HepG2 (cell line): Measurements from ENCODE around the gene CDCA4. TPM values are rescaled to one million over a fixed set of nuclear protein-coding genes. Genes with fewer than 3 reads are reported as not detected.

ENCODE experiments used
- CEBPZ ChIP-seq: IDR thresholded peaks from 2 replicates; pipeline ENCODE4 v1.6.1; 2012; ENCODE audit warnings: low read length, improper control_type of control experiment
- IRF9 ChIP-seq: sonication (generic); formaldehyde crosslinking; IDR thresholded peaks from 2 replicates; pipeline ENCODE4 v1.8.0; 2022; ENCODE audit warnings: missing genetic modification reagents, mild to moderate bottlenecking, borderline replicate concordance
- MAX ChIP-seq: IDR thresholded peaks from 2 replicates; pipeline ENCODE4 v1.6.1; 2012; ENCODE audit warnings: inconsistent platforms
- REL ChIP-seq: sonication (generic); formaldehyde crosslinking; conservative IDR thresholded peaks from 2 replicates; pipeline ENCODE4 v1.8.0; 2022; ENCODE audit warnings: mild to moderate bottlenecking, missing genetic modification reagents, moderate library complexity
- SRSF4 ChIP-seq: fragments of 200-400 bp; formaldehyde crosslinking; IDR thresholded peaks from one replicate; pipeline ENCODE4 v1.6.1; 2018; ENCODE audit warnings: mild to moderate bottlenecking, low read depth, low read length, moderate library complexity; ENCODE audit not compliant: poor library complexity, severe bottlenecking
- TFE3 ChIP-seq: IDR thresholded peaks from 2 replicates; pipeline ENCODE4 v1.6.1; 2016
- TIGD3 ChIP-seq: sonication (generic); formaldehyde crosslinking; IDR thresholded peaks from 2 replicates; pipeline ENCODE4 v1.5.1; 2020; ENCODE audit warnings: mild to moderate bottlenecking, missing genetic modification reagents, borderline replicate concordance
- ZNF234 ChIP-seq: sonication (generic); formaldehyde crosslinking; conservative IDR thresholded peaks from 2 replicates; pipeline ENCODE4 v1.5.1; 2020; ENCODE audit warnings: mild to moderate bottlenecking, missing genetic modification reagents
- ZNF333 ChIP-seq: sonication (generic); formaldehyde crosslinking; IDR thresholded peaks from 2 replicates; pipeline ENCODE4 v1.4.0; 2020; ENCODE audit warnings: mild to moderate bottlenecking, missing genetic modification reagents, borderline replicate concordance
- ZNF547 ChIP-seq: sonication (generic); formaldehyde crosslinking; IDR thresholded peaks from 2 replicates; pipeline ENCODE4 v1.5.1; 2020; ENCODE audit warnings: mild to moderate bottlenecking, missing genetic modification reagents
- ZNF552 ChIP-seq: sonication (generic); formaldehyde crosslinking; IDR thresholded peaks from 2 replicates; pipeline ENCODE4 v1.9.0; 2022; ENCODE audit warnings: missing genetic modification reagents, mild to moderate bottlenecking, borderline replicate concordance
- ZNF639 ChIP-seq: conservative IDR thresholded peaks from 2 replicates; pipeline ENCODE4 v1.6.1; 2018; ENCODE audit warnings: missing genetic modification reagents
- ZNF740 ChIP-seq: sonication (generic); formaldehyde crosslinking; IDR thresholded peaks from 2 replicates; pipeline ENCODE4 v1.4.0; 2020; ENCODE audit warnings: missing genetic modification reagents
- polyA plus RNA-seq, 8 experiments: library from polyadenylated mRNA; depleted of rRNA in 3 of 8; stranded (reverse) in 7 of 8; unstranded in 1 of 8; fragments of >200 nt; fragmentation: Illumina TruSeq in 4 of 8; extraction: Trizol in 4 of 8; gene quantifications; 2 replicates each; pipeline versions ENCODE4 v1.2.1 to v1.2.3, GENCODE V29; 2011 to 2016; ENCODE audit warnings: low read depth in 4 of 8, missing spikeins in 1 of 8, mixed read lengths in 1 of 8; ENCODE audit not compliant: insufficient read depth in 1 of 8
- total RNA-seq, 5 experiments: library from RNA; depleted of rRNA; stranded (reverse); fragments of >200 nt; fragmentation: Illumina TruSeq; extraction: Trizol; gene quantifications; 2 replicates each; pipeline ENCODE4 v1.2.3, GENCODE V29; 2016; ENCODE audit warnings: low read depth in 1 of 5

The CDCA4 gene
- total and polyA plus RNA-seq, 2 of the 13 experiments (the other 11 are each of a cell fraction or from before 2014, with no cell fraction given) = 19.7 to 43.1 TPM

GRCh38 chr14:104978746-104979691, 41.9 kb downstream of the CDCA4 start (continued):
- no peak for TF ChIP-seq MAX
- TF ChIP-seq ZNF234 (CRISPR knock-in tag) = no peak
- no peak for TF ChIP-seq REL (CRISPR knock-in tag)
- TF ChIP-seq ZNF547 (CRISPR knock-in tag) = no peak
- TF ChIP-seq CEBPZ = no peak
- TF ChIP-seq ZNF333 (CRISPR knock-in tag) = 0 out of 2 replicates have a peak, but pooled peaks have one; percentile 29
- no peak for TF ChIP-seq TFE3 (CRISPR knock-in tag)
- no peak for TF ChIP-seq TIGD3
- 0 out of 2 replicates have a peak, but pooled peaks have one; percentile 29 for TF ChIP-seq IRF9
- no peak for TF ChIP-seq ZNF552 (CRISPR knock-in tag)
- no peak for TF ChIP-seq ZNF639
- no peak for TF ChIP-seq ZNF740 (CRISPR knock-in tag)
- TF ChIP-seq SRSF4 = no peak
